ENCODE data around the gene NPC1. TPM values are rescaled to one million over a fixed set of nuclear protein-coding genes. Genes with fewer than 3 reads are reported as not detected.

NPC1 gene
- total RNA-seq, 2 experiments from 2014 or later = 34.6 to 35.0 TPM

DNA sequence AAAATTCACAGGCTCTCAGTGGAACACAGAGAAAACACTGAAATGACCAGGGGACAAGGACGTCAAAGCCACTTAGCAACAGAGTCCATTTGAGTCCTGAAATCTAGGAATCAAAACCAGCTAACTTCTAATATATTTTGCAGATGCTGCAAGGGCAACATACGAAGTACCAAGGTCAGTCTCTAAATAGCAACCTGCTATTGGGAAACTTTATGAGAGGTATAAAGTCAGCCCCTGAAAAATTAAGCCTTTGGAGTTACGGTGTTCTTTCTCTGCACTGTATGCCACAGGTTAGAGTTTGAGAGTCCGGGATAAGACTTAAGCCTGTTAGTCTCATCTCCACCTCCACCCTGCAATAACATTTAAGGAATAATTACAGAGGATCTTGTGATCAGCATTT is 13.3 kb downstream of the NPC1 start:
- Mint-ChIP-seq H3K27me3 (ENCODE audit: low read depth) (no peaks in the 10 kb centered on the region), H3K4me3 (no peak overlapping the region), H3K4me1 (ENCODE audit: low read depth) (peaks cover 35% of the 10 kb centered on the region), H3K36me3 (ENCODE audit: low read depth) (peaks cover 55% of the 10 kb centered on the region), H3K27ac (peak overlapping the region; percentile 57), H3K9me3 (ENCODE audit: insufficient read depth) (no peaks in the 10 kb centered on the region)
- POLR2A ChIA-PET = interaction anchor here (2.0 kb wide), 1 partner anchor 12 kb away, joined by 5 read pairs; no protein-coding TSS in a partner anchor
- ATAC-seq (no peak), DNase-seq (no peak)
- CTCF ChIA-PET = interaction anchor here (1.2 kb wide), 1 partner anchor 57 kb away, joined by 4 read pairs; no protein-coding TSS in a partner anchor

DNA sequence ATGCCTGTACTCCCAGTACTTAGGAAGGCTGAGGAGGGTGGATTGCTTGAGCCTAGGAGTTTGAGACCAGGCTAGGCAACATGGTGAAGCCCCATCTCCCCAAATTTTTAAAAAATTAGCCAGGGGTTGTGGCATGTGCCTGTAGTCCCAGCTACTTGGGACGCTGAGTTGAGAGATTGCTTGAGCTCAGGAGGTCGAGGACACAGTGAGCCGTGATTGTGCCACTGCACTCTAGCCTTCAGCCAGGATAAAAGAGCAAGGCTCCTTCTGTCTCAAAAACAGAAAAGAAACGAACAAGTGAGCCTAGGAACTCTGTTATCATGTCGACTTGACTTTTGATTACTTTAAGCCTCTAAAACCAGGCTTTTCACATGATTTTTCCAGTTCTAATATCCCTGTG is 13.7 kb downstream of the NPC1 start:
- H3K27me3 Mint-ChIP-seq (ENCODE audit: low read depth) = no peaks in the 10 kb centered on the region
- no peaks in the 10 kb centered on the region for H3K9me3 Mint-ChIP-seq (ENCODE audit: insufficient read depth)
- CTCF ChIA-PET = interaction anchor here (1.3 to 1.7 kb wide), 2 partner anchors 15 to 56 kb away, joined by 5 to 10 read pairs; no protein-coding TSS in a partner anchor
- no peak overlapping the region for H3K4me3 Mint-ChIP-seq
- H3K36me3 Mint-ChIP-seq (ENCODE audit: low read depth) = peaks cover 56% of the 10 kb centered on the region
- ATAC-seq = no peak
- no peak overlapping the region for H3K27ac Mint-ChIP-seq
- no peak for DNase-seq
- peaks cover 35% of the 10 kb centered on the region for H3K4me1 Mint-ChIP-seq (ENCODE audit: low read depth)
- POLR2A ChIA-PET = interaction anchor here (2.0 kb wide), 1 partner anchor 13 kb away, joined by 5 read pairs; no protein-coding TSS in a partner anchor

DNA sequence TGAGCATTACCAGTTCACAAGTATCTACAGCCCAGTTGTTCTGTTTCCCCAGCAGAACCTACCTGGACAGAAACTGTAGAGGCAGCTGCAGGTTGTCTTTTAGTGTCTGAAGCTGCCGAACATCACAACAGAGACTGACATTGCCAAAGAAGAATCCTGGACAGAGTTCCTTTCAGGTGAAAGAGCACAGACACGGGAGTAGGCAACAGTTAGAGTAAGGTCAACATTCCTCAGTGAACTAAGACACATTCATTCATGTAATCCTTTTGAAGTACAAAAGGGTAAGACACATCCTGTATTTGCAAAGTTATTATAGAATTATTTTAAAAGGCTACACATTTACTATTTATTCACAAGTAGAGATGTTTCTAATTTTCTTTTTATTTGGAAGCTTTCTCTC is 14.3 kb downstream of the NPC1 start:
- no peak overlapping the region for H3K4me3 Mint-ChIP-seq
- peaks cover 35% of the 10 kb centered on the region for H3K4me1 Mint-ChIP-seq (ENCODE audit: low read depth)
- ATAC-seq (no peak), DNase-seq (no peak)
- ChIA-PET CTCF (interaction anchor here (1.3 to 1.7 kb wide), 2 partner anchors 15 to 56 kb away, joined by 5 to 10 read pairs; no protein-coding TSS in a partner anchor), POLR2A (interaction anchor here (2.0 kb wide), 1 partner anchor 13 kb away, joined by 5 read pairs; no protein-coding TSS in a partner anchor)
- H3K27ac Mint-ChIP-seq = no peak overlapping the region
- no peaks in the 10 kb centered on the region for H3K9me3 Mint-ChIP-seq (ENCODE audit: insufficient read depth)
- peaks cover 61% of the 10 kb centered on the region for H3K36me3 Mint-ChIP-seq (ENCODE audit: low read depth)
- H3K27me3 Mint-ChIP-seq (ENCODE audit: low read depth) = no peaks in the 10 kb centered on the region

DNA sequence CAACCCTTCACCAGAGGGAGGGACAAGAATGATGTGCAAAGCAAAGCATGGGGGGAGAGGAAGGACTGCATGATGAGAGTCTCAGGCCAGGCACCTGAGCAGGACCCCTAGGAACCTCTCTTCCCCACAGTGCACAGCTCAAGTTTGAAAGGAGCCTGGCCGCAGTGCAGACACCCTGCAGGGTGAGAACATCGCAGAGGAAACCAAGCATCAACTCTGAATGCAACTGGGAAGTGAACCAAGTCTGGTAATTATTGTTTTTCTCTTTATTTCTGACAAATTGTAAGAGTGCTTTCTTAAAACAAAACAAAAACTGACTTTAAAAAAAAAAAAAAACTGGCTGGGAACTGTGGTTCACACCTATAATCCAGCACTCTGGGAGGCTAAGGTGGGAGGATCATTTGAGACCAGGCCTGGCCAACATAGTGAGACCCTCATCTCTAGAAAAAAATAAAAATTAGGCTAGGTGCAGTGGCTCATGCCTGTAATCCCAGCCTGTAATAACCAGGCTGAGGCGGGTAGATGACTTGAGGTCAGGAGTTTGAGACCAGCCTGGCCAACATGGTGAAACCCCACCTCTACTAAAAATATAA is 15.3 kb downstream of the NPC1 start:
- DNase-seq (no peak), ATAC-seq (no peak)
- Mint-ChIP-seq H3K27ac (no peak overlapping the region), H3K36me3 (ENCODE audit: low read depth) (peaks cover 60% of the 10 kb centered on the region), H3K27me3 (ENCODE audit: low read depth) (no peaks in the 10 kb centered on the region), H3K9me3 (ENCODE audit: insufficient read depth) (no peaks in the 10 kb centered on the region), H3K4me1 (ENCODE audit: low read depth) (peaks cover 31% of the 10 kb centered on the region), H3K4me3 (no peak overlapping the region)
- ChIA-PET POLR2A (interaction anchor here (0.6 to 2.0 kb wide), 2 partner anchors 11 to 14 kb away, joined by 5 to 6 read pairs; no protein-coding TSS in a partner anchor), CTCF (interaction anchor here (0.8 to 1.7 kb wide), 3 partner anchors 16 to 55 kb away, joined by 4 to 10 read pairs (median 5); no protein-coding TSS in a partner anchor)

DNA sequence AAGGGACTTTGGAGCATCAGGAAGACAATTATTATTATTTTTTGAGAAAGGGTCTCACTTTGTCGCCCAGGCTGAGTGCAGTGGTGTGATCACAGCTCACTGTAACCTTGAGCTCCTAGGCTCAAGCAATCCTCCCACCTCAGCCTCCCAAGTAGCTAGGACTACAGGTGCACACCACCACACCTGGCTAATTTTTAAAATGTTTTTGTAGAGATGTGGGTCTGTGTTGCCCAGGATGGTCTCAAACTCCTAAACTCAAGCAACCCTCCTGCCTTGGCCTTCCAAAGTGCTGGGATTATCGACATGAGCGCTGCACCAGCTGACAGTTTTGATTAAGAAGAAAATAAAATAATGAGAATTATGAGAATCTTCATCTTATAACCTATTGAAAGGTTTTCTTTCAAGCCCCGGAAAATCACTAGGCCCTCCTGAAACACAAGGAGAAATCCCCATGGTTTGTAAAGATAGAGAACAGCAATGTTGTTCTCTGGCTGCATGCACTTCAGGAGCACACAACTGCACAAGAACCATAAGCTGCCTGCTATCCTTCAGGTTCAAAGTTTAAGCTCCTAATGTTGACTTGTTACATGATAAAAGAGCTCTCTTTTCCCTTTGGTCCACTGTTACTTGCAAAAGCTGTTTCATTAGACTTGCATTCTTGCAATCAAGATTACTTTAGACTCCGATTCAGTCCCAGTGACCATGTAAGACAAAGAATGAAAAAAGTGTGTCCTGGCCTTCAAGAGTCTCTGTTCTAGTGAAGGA is 16.8 kb downstream of the NPC1 start:
- Mint-ChIP-seq H3K36me3 (ENCODE audit: low read depth) (peaks cover 63% of the 10 kb centered on the region), H3K27me3 (ENCODE audit: low read depth) (no peaks in the 10 kb centered on the region), H3K9me3 (ENCODE audit: insufficient read depth) (no peaks in the 10 kb centered on the region), H3K4me1 (ENCODE audit: low read depth) (peaks cover 20% of the 10 kb centered on the region), H3K4me3 (no peak overlapping the region), H3K27ac (no peak overlapping the region)
- ChIA-PET POLR2A (no interaction called here), CTCF (interaction anchor here (0.9 to 1.2 kb wide), 3 partner anchors 12 to 53 kb away, joined by 3 to 4 read pairs (median 3); partner anchors contain the start of gene NPC1)
- DNase-seq = no peak
- no peak for ATAC-seq

DNA sequence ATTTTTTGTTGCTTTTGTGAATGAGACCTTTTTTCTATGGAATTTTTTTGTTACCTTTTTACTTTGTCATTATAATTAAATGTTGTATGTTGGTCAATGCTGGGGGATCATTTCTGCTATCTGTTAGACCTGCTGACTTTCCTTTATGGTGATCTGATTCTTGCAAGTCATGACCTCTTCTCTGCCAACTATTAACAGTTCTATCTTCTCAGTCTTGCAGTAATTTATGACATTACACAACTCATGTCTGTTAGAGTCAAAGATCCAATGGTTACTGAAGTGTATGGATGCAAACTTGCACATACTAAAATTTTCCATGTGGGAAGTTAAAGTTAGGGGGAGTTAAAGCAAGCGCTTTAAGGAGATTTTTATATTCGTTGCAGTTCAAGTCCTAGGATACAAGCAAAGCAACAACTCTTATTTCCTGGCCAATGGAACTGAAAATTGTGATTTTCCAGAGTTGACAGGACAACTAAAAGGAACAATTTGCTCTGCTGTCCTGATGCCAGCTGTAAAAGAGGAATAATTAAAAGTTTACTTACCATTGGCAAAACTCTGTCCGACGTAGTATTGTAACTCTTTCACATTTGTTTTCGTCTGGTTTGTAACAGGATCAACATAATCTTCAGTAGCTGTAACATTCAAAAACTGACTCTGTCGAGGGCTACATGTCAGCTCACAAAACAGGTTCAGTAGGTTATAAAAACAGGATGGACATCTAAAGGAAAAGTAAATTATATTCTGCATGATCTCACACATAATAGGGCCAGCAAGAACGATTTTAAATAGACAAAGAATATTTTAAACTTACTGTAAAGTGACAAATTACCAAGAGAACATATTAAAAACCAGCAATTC is 17.8 kb downstream of the NPC1 start:
- no peak overlapping the region for H3K27ac Mint-ChIP-seq
- no peaks in the 10 kb centered on the region for H3K27me3 Mint-ChIP-seq (ENCODE audit: low read depth)
- POLR2A ChIA-PET = no interaction called here
- CTCF ChIA-PET = interaction anchor here (1.2 kb wide), 1 partner anchor 52 kb away, joined by 3 read pairs; no protein-coding TSS in a partner anchor
- ATAC-seq (no peak), DNase-seq (no peak)
- no peak overlapping the region for H3K4me3 Mint-ChIP-seq
- H3K36me3 Mint-ChIP-seq (ENCODE audit: low read depth) = peaks cover 61% of the 10 kb centered on the region
- peaks cover 15% of the 10 kb centered on the region for H3K4me1 Mint-ChIP-seq (ENCODE audit: low read depth)
- H3K9me3 Mint-ChIP-seq (ENCODE audit: insufficient read depth) = no peaks in the 10 kb centered on the region

DNA sequence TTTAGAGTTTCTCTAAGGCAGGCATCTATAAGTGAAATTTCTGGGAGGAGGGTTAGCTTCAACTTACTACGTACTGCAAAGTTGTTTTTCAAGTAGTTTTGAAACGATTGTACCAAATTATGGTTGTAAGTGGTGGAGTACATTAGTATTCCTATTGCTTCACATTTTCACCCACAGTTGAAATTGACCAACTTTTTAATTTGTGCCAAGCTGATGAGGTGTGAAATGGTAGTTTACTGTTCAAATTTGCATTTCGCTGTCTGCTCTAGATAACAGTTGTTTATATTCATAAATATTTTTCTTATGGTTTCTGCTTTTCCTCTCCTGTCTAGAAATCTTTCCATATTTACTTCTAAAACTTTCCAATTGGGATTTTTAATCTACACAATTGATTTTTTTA is 18.6 kb downstream of the NPC1 start:
- POLR2A ChIA-PET = no interaction called here
- ATAC-seq (no peak), DNase-seq (no peak)
- Mint-ChIP-seq H3K9me3 (ENCODE audit: insufficient read depth) (no peaks in the 10 kb centered on the region), H3K27me3 (ENCODE audit: low read depth) (no peaks in the 10 kb centered on the region), H3K36me3 (ENCODE audit: low read depth) (peaks cover 60% of the 10 kb centered on the region), H3K4me3 (no peak overlapping the region), H3K4me1 (ENCODE audit: low read depth) (peaks cover 12% of the 10 kb centered on the region), H3K27ac (no peak overlapping the region)
- CTCF ChIA-PET = interaction anchor here (0.9 kb wide), 1 partner anchor 12 kb away, joined by 3 read pairs; no protein-coding TSS in a partner anchor

DNA sequence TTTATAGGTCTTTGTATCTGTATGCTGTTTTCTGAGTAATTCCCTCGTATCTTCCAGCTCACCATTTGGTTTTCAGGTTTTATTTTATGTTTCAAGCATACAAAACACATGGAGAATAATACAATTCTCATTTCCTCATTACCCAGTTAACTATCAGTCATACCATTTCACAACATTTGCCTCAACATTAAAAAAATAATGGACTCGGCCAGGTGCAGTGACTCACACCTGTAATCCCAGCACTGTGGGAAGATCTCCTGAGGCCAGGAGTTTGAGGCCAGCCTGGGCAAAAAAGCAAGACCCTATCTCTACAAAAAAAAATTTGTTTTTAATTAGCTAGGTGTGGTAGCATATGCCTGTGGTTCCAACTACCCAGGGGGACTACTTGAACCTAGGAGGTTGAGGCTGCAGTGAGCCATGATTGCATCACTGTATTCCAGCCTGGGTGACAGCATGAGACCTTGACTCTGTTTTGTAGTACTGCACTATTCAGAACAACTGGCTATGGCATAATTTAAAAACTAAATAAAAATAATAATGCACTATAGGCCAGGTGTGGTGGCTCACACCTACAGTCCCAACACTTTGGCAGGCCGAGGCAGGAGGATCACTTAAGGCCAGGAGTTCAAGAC is 20.3 kb downstream of the NPC1 start:
- no peak overlapping the region for H3K27ac Mint-ChIP-seq
- H3K36me3 Mint-ChIP-seq (ENCODE audit: low read depth) = peaks cover 65% of the 10 kb centered on the region
- H3K27me3 Mint-ChIP-seq (ENCODE audit: low read depth) = no peaks in the 10 kb centered on the region
- no peak for DNase-seq
- H3K9me3 Mint-ChIP-seq (ENCODE audit: insufficient read depth) = no peaks in the 10 kb centered on the region
- no peak for ATAC-seq
- ChIA-PET POLR2A (no interaction called here), CTCF (no interaction called here)
- H3K4me3 Mint-ChIP-seq = no peak overlapping the region
- H3K4me1 Mint-ChIP-seq (ENCODE audit: low read depth) = peaks cover 8% of the 10 kb centered on the region

DNA sequence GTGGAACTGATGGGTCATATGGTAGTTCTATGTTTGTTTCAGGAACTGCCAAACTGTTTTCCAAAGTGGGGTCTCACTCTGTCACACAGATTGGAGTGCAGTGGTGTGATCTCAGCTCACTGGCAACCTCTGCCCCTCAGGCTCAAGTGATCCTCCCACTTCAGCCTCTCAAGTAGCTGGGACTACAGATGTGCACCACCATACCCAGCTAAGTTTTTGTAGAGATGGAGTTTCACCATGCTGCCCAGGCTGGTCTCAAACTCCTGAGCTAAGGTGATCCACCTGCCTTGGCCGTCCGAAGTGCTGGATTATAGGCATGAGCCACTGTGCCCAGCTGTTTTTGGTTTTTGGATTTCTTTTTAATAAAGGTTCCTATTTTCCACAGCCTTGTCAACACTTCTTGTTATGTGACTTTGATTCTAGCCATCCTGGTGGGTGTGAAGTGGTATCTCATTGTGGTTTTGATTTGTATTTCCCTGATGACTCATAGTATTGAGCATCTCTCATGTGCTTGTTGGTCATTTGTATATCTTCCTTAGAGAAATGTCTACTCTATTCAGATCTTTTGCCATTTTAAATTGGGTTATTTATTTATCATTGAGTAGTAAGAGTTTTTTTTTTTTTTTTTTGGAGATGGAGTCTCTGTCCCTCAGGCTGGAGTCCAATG is 22.8 kb downstream of the NPC1 start:
- Mint-ChIP-seq H3K27ac (no peak overlapping the region), H3K36me3 (ENCODE audit: low read depth) (peaks cover 57% of the 10 kb centered on the region), H3K4me1 (ENCODE audit: low read depth) (peaks cover 6% of the 10 kb centered on the region), H3K27me3 (ENCODE audit: low read depth) (no peaks in the 10 kb centered on the region), H3K4me3 (no peak overlapping the region), H3K9me3 (ENCODE audit: insufficient read depth) (no peaks in the 10 kb centered on the region)
- ATAC-seq (peak; percentile 72), DNase-seq (no peak)
- ChIA-PET CTCF (interaction anchor here (0.7 to 1.3 kb wide), 2 partner anchors 47 to 295 kb away, joined by 5 to 7 read pairs; no protein-coding TSS in a partner anchor), POLR2A (interaction anchor here (0.7 kb wide), 1 partner anchor 94 kb away, joined by 3 read pairs; no protein-coding TSS in a partner anchor)

DNA sequence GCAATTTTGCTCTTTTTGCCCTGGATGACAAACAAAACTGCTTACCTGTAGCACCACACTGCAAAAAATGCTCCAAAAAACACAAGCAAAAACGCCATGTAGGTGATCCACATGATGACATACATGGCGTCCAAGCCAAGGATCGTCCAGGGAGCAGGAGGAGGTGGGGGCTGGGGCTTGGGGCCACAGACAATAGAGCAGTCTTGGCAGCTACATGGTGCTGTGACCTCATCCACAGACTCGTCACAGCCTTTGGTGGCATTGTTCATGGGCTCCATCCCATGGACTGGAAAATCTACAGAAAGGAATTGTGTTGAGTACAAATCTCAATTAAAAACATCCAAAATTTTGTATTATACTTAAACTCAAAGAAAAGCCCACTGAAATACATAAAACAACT is 26.1 kb downstream of the NPC1 start:
- Mint-ChIP-seq H3K4me1 (ENCODE audit: low read depth) (peaks cover 6% of the 10 kb centered on the region), H3K4me3 (no peak overlapping the region), H3K27ac (no peak overlapping the region), H3K9me3 (ENCODE audit: insufficient read depth) (no peaks in the 10 kb centered on the region), H3K27me3 (ENCODE audit: low read depth) (no peaks in the 10 kb centered on the region), H3K36me3 (ENCODE audit: low read depth) (peaks cover 56% of the 10 kb centered on the region)
- DNase-seq = no peak
- ChIA-PET POLR2A (interaction anchor here (0.6 kb wide), 1 partner anchor 11 kb away, joined by 6 read pairs; no protein-coding TSS in a partner anchor), CTCF (no interaction called here)
- no peak for ATAC-seq
